Embryonic facial prominence (tissue), 1 donor: ENCODE measurements around the gene CLEC18C.
"Not testable (repeated sequence)": the region's sequence is repeated elsewhere in the genome, so short reads cannot be mapped to it uniquely, and the experiment has no call there.

Source experiments
- DNase-seq: peaks from one replicate; pipeline ENCODE4 v3.0.0-alpha.2; 2016; ENCODE audit errors: extremely low spot score

Gene CLEC18C

DNA sequence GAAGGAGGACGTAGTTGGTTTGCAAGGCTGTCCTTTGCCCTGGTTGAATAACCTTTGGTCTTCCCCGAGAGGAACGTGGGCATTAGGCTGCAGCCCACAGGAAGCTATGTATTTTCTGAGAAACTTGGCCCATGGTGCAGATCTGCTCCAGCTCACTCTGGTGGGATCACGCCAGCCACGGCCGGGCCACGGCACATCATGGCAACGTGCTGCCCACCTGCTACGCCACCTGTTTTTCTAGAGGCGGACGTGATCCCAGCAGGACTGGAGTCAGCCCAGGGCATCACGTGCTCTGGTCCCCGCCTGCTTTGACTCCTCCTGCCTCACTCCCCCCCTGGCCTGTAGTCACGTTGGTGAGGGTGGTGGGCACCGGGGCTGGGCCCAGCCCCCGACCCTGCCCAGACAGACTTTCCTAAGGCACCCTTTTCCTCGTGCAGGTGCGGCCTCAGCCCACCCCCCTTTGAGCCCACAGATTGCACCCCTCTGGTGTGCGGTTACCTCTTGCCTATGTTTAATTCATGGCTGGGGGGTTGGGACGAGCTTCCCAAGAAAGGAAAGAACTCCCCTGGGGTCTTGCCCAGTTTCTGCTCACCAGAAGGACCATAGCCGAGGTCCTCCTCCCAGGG, at the start of gene CLEC18C:
Gene CLEC18C (plus strand): TSS at position 576 of the 626 bp plus-strand sequence. CDS start 492 bp downstream, outside the sequence.
- DNase-seq: not testable (repeated sequence)

DNA sequence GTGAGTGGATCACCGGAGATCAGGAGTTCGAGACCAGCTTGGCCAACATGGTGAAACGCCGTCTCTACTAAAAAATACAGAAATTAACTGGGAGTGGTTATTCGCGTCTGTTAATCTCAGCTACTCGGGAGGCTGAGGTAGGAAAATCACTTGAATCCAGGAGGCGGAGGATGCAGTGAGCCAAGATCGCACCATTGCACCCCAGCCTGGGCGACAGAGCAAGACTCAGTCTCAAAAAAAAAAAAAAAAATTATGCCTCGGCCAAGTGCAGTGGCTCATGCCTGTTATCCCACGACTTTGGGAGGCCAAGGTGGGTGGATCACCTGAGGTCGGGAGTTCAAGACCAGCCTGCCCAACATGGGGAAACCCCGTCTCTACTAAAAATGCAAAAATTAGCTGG, 49.8 kb upstream of the CLEC18C start:
- not testable (repeated sequence) for DNase-seq

DNA sequence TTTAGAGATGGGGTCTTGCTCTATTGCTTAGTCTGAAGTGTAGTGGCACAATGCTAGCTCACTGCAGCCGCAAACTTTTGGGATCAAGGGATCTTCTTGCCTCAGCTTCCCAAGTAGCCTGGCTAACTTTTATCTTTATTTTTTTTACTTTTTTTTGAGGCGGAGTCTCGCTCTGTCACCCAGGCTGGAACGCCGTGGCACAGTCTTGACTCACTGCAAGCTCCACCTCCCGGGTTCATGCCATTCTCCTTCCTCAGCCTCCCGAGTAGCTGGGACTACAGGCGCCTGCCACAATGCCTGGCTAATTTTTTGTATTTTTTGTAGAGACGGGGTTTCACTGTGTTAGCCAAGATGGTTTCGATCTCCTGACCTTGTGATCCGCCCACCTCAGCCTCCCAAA, 47.4 kb upstream of the CLEC18C start:
- not testable (repeated sequence) for DNase-seq

DNA sequence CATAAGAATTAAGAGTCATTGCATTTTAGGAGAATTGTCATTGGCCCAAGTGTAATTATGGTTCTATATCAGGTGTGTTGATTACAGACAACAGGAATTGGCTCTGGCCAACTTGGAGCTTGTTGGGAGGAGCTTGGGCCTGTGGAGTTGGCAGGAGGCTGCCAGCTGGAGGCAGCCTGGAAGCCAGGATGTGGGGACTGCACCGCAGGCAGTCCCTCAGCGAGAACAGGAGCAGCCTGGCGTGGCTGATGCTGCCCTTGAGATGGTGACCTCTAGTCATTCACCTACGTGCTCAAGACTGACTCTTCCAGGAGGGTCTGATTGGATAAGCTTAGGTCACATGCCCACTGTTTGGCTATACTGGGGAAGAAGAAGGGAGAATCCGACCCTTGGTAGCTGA, 45.9 kb upstream of the CLEC18C start:
- DNase-seq: not testable (repeated sequence)

DNA sequence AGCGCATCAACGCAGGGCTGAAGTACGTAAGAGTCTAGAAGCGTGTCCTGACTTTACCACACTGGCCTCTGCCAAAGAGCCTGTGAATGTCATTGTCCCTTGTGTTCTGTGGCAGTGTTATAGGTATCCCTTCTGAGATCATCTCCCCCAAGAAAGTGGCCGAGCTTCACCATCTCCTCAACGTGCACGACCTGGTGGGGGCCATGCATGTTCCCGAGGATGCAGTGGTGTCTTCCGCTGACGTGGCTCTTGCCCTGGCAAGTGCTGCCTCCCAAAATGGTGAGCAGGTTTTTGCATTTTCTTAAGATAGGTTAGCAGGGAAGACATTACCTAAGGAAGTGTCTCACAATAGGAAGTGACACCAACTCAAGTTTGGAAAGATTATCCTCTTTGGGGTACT, 44.7 kb upstream of the CLEC18C start:
- not testable (repeated sequence) for DNase-seq

DNA sequence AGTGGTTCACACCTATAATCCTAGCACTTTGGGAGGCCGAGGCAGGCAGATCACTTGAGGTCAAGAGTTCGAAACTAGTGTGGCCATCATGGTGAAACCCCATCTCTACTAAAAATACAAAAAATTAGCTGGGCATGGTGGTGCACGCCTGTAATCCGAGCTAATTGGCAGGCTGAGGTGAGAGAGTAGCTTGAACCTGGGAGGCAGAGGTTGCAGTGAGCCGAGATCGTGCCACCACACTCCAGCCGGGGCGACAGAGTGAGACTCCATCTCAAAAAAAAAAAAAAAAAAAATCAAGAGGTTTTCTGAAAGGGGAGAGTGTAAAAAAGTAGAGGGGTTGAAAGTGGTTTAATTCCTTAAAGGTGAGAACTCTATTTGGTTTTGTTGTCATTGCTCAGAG, 37.8 kb upstream of the CLEC18C start:
- not testable (repeated sequence) for DNase-seq

DNA sequence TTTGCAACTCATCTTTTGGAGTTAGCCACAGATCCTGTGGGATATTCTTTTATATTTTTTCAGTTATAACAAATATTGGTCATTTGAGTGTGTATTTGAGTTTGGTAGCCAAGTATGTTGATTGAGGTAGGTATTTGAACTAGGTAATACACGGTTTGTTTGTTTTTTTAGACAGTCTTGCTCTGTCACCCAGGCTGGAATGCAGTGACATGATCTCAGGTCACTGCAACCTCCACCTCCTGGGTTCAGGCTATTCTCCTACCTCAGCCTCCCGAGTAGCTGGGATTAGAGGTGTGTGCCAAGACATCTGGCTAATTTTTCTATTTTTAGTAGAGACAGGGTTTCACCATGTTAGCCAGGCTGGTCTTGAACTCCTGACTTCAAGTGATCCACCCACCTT, 37.0 kb upstream of the CLEC18C start:
- DNase-seq: not testable (repeated sequence)

DNA sequence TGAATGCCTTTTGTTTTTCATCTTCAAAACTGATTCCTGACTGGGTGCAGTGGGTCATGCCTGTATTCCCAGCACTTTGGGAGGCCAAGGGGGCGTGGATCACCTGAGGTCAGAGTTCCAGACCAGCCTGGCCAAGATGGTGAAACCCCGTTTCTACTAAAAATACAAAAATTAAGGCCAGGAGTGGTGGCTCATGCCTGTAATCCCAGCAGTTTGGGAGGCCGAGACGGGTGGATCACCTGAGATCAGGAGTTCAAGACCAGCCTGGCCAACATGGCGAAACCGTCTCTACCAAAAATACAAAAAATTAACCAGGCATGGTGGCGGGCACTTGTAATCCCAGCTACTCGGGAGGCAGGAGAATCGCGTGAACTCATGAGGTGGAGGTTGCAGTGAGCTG, 30.8 kb upstream of the CLEC18C start:
- DNase-seq: not testable (repeated sequence)

DNA sequence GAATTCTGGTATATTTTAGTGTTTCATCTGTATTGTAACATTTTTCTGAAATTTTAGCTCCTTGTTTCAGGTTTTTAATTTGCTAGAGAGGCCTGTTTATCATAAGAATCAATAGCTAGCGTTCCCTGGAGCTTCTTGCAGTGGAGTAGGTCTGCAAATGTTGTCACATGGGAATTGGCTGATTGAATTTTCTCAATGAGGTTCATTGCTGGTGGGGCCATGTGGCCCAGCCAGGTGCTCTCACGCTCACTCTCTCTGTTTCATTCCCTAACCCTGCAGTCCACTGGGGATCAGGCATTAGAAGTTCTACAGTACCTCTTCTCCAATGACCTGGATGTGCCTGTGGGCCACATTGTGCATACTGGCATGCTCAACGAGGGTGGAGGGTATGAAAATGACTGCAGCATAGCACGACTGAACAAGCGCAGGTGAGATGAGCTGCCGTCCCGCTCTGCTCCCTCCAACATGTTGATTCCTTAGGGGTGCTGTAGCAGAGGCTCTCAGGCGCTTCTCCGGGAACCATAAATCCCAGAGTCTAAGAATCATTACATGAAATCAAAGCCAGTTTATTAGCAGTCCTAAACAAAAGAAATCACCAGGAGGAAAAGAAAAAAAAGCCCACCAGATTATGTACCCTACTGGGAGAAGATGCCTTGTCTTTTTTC, 30.2 kb upstream of the CLEC18C start:
- DNase-seq: not testable (repeated sequence)

DNA sequence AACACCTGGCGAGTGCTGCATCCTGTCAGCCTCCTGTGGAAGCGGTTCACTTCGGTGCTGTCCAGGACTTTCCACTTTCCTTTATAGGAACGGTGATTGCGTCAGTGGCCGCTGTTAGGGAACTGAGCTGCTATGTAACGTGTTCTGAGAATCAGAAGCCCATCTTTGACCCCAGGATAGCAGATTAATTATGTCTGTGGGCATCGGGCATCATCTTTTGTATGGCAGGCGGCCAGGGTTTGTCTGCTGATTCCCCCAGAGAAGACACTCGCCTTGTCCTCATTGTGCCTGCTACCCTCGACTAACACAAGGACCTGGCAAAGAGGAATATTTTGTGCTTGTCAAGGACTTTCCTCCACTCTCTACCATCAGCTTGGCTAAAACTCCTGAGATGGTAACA, 25.7 kb upstream of the CLEC18C start:
- DNase-seq: not testable (repeated sequence)

DNA sequence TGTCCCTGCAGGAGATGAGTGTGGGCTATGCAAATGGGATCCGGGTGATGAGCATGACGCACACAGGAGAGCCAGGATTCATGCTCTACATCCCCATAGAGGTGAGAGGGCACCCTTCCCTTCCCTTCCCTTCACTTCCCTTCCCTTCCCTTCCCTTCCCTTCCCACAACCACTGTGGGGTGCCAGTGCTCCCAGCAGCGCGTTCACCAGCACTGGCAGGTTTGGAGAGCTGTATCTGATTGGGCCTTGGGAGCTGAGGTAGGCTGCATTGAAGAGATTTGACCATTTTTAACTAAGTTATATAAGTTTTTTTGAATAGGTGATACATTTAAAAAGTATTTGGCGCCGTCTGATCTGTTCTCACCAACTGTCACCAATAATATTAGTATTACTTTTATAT, 25.1 kb upstream of the CLEC18C start:
- DNase-seq: not testable (repeated sequence)

DNA sequence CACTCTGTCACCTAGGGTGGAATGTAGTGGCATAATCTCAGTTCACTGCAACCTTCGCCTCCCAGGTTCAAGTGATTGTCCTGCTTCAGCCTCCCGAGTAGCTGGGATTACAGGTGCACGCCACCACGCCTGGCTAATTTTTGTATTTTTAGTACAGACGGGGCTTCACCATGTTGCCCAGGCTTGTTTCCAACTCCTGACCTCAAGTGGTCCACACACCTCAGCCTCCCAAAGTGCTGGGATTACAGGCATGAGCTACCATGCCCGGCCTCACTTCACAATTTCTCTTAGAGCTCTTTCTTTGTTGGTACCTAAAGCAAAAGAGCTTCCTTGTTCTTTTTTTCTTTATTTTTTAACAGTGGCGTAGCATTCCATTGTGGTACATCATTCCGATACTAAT, 24.3 kb upstream of the CLEC18C start:
- not testable (repeated sequence) for DNase-seq

DNA sequence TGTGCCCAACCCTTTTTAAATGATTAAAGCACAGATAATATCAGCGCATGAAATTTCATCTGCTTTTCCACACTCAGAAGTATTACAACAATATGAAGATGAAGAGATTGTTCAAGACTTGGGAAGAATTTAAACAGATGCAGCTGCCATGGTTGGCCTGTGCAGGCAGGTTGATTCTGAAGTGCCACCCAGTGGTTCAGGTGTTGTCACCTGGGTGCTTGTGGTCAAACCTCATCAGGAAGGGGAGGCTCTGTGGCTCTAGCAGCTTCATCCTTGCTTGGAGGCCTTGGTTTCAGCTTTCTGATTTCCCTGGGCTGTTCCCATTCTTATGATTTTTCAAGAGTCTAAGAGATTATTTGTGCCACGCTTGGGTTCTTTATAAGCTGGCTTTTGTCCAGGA, 22.2 kb upstream of the CLEC18C start:
- no peak for DNase-seq

DNA sequence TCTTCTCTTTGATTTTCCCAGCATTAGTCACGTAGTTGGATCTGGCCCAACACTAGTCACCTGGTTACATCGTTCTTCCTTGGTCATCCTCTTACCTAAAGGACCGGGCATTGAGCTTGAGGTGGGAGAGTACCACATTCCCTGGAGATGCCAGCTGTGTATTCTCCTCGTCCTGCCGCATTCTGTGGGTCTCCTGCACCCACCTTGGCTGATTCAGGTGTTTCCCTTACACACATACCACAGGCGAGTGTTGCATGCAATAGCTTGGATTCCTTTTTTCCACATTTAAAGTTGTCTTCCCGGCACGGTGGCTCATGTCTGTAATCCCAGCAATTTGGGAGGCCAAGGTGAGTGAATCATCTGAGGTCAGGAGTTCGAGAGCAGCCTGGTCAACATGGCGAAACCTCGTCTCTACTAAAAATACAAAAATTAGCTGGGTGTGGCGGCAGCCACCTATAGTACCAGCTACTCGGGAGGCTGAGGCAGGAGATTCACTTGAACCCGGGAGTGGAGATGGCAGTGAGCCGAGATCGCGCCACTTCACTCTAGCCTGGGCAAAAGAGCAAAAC, 21.6 kb upstream of the CLEC18C start:
- DNase-seq: no peak

DNA sequence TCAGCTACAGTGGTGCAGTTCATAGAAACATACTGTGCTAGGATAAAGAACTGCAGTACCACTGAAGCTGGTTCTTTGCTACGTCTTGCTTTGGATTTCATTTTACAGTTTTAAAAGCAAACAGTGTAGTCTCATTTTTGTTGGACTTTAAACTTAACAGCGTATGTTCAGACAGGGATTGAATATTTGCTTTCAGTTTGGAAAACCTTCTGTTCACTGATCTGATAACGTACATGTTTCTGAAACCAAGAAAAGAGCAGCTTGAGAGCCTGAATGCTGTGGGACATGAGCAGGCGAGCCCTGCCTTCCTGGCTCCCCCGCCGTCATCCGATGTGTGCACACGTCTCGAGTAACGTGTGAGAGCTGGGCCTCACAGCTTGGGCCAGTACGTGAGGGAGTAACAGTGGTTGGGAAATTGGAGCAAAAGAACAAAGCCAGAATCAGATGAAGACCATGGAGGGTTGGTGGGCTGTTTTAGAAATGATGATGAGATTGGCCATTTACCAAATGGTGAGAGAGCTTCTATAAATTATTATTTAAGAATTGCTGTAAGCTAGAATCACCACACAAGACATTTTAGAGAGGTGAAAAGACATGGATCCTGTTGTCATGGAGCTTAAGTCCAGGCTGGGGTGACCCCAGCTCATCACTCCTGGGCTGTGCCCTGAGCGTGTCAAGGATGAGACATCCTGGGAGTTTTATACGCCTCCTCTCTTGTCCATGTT, 20.8 kb upstream of the CLEC18C start:
- no peak for DNase-seq

DNA sequence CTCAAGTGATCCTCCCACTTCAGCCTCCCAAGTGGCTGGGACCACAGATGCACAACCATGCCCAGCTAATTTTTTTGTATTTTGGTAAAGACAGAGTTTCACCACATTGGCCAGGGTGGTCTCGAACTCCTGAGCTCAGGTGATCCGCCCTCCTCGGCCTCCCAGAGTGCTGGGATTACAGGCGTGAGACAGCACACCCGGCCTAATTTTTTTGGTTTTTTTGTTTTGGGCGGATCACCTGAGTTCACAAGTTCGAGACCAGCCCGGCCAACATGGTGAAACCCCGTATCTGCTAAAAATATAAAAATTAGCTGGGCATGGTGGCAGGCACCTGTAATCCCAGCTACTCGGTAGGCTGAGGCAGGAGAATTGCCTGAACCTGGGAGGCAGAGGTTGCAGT, 18.9 kb upstream of the CLEC18C start:
- DNase-seq: not testable (repeated sequence)

DNA sequence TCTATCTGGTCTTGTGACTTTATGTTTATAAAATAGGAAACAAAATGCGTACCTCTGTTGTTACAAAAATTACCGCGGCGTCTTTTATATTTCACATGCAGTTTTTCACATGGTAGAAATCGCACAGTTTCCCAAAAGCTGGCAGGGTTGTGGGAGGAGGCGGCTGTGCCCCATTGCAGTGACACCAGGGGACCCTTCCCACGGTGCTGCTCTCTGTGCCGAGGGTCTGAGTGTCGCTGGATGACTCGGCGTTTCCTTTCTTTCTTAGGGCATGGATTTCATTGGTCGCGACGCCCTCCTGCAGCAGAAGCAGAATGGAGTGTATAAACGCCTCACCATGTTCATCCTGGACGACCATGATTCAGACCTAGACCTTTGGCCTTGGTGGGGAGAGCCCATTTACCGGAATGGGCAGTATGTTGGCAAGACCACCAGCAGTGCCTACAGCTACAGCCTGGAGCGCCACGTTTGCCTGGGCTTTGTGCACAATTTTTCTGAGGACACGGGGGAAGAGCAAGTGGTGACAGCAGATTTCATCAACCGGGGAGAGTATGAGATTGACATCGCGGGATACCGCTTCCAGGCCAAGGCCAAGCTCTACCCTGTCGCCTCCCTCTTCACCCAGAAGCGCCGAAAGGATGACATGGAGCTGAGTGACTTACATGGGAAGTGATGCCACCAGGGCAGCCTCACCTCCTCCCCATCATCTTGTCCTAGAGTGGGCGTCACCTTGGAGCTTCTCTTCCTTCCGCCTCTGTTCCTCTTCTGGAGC, 17.2 kb upstream of the CLEC18C start:
- DNase-seq: no peak

DNA sequence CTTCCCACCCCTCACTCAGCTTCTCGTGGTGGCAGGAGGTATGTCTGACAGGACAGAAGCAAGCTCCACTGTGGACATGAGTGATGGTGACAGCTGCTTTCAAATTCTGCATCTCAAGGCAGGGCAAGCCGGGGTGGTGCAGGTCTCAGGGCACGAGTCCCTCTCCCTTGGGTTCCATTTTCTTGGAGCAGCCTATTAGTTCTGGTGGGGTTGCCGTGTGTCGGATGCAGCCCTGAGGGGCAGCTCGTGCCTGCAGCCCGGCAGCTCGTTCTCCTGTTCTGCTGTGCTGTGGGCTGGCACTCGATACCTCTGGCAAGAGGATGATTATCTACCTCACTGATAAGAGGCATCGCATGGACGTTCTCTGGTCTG, 16.5 kb upstream of the CLEC18C start:
- no peak for DNase-seq

DNA sequence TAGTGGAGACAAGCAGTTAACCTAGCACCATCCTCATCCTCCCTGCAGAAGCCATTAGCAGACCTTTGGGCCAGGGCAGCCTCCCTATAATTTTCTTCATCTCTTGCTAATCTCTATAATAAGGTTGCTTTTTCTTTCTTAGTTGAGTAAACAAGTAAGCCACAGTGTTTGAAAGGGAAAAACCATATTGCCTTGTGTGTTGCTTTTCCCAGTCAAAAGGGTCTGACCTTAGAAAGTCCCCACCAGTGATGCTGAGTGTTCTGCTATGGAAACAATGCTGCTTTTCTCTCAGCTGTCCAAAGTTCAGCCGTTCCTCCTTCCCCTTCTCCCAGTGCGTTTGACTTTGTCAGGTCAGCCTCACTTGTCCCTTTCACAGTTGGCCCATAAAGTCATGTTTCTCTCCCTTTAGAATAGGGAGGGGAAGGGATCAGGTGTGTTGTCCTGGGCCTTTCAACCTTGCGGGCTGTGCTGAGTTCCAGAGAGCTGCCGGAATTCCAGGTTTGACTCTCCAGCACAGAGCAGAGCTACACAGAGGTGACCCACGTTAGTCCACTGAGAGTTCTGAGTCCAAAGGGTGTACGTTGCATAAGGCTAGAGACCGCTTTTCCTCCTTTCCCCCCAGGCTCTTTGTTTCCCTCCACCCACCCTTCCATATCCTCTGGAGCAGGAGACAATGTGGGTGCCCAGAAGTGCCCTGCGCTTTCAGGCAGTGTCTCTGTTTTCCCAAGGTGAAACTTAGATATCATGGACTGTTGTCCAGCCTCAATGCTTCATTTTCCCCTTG, 15.9 kb upstream of the CLEC18C start:
- DNase-seq: no peak

DNA sequence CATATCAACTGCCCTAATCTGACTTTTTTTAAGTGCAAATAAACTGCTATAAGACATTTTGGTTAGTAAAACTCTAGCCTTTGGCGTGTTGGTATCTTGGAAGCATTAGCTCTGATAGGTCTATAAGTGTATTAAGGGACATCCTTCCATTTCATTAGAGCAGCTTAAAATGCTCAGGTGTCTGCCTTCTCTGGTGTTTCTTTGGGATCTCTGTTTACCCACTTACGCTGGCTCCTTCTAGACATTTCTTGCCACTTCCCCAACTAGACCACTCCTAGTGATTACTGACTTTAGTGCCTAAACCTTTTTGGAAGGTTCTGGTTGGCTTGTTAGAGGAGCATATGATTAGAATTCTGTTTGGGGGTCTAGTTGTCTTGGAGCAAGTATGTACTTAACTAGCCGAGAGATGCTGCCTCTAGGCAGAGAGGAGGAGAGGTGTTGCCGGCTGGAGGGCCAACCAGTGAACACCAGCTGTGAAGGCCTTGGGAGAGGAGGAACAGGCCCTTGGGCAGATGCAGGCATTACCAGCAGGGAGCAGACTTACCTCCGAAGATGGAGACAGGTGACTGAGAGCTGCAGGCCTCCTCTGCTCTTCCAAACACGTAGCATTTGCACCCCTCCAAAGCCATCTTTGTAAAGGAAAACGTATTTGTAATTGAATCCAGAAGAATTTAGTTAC, 15.2 kb upstream of the CLEC18C start:
- no peak for DNase-seq
